Esophagus squamous epithelium (tissue), 5 donors: Measurements from ENCODE around the gene GALNT8. TPM values are rescaled to one million over a fixed set of nuclear protein-coding genes. Genes with fewer than 3 reads are reported as not detected.

Experiments
- DNase-seq: peaks from one replicate; lab custom pipeline; 2025; lab: John Stamatoyannopoulos, UW
- H3K27ac ChIP-seq, 4 donors: fragments of 200-600 bp; sonication (generic); one replicate each; pipeline ENCODE4 v1.5.1; 2016 to 2019; ENCODE audit warnings: mild to moderate bottlenecking in 1 of 4
- H3K27me3 ChIP-seq, 4 donors: fragments of 200-600 bp; sonication (generic); 1 replicate in 3 of 4; 2 replicates in 1 of 4; pipeline versions ENCODE4 v1.5.1 to v1.6.0; 2017 to 2021; ENCODE audit warnings: antibody characterized with exemption in 1 of 4
- H3K36me3 ChIP-seq, 3 donors: fragments of 200-600 bp; sonication (generic); one replicate each; pipeline ENCODE4 v1.5.1; 2016 to 2019
- H3K4me1 ChIP-seq, 3 donors: fragments of 200-600 bp; sonication (generic); one replicate each; pipeline ENCODE4 v1.5.1; 2017 to 2019
- H3K4me3 ChIP-seq, 4 donors: fragments of 200-600 bp; sonication (generic); 1 replicate in 3 of 4; 2 replicates in 1 of 4; pipeline ENCODE4 v1.5.1; 2016 to 2019; ENCODE audit warnings: mild to moderate bottlenecking in 2 of 4, moderate library complexity in 1 of 4
- H3K9me3 ChIP-seq, 3 donors: fragments of 200-600 bp; sonication (generic); one replicate each; pipeline ENCODE4 v1.5.1; 2016 to 2019
- POLR2A ChIP-seq, 4 donors: fragments of 450-650 bp; IDR thresholded peaks; one replicate each; pipeline ENCODE4 v1.6.1; 2017; ENCODE audit warnings: antibody characterized with exemption in 4 of 4, mild to moderate bottlenecking in 4 of 4, moderate library complexity in 3 of 4
- WGBS, 2 donors: methylation state at CpG; one replicate each; pipeline ENCODE4 v1.1.5; 2018; 5-methylcytosine and 5-hydroxymethylcytosine counted together
- intact Hi-C: fragments of 100-400 bp; cut with DNase I; formaldehyde crosslinking; loops from one replicate; pipeline ENCODE4 v1.15.0; 2022
- total RNA-seq, 4 donors: library from RNA; depleted of rRNA; stranded (reverse); fragments of >200 nt; gene quantifications; one replicate each; pipeline ENCODE4 v1.1.0, GENCODE V29; 2016
- TF ChIP-seq, protein P1 (sequence below), 6 experiments: fragments of 450-650 bp in 4 of 6; fragments of 200-600 bp in 2 of 6; sonication (generic) in 2 of 6; IDR thresholded peaks; one replicate each; pipeline ENCODE4 v1.5.1; 2016 to 2019; ENCODE audit warnings: antibody characterized with exemption in 6 of 6, mild to moderate bottlenecking in 4 of 6, moderate library complexity in 4 of 6
- donor health status: DM: yes; HTN: yes; CAD: no.

Gene GALNT8
- total RNA-seq, 4 donors from 2014 or later: 0.38 to 0.59 TPM; not detected in 2

DNA sequence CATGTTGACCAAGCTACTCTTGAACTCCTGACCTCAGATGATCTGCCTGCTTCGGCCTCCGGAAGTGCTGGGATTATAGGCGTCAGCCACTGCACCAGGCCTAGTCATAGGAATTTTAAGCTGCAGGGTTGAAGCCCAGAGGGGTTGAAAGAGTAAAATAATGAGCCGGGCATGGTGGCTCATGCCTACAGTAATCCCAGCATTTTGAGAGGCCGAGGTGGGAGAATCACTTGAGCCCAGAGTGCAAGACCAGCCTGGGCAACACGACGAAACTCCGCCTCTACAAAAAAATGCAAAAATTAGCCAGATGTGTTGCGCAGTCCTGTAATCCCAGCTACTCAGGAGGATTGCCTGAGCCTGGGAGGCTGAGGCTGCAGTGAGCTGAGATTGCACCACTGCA is 69.6 kb downstream of the GALNT8 start:
- Histone ChIP-seq H3K4me3 (no peak overlapping the region), H3K4me1 (no peaks in the 10 kb centered on the region), H3K36me3 (no peaks in the 10 kb centered on the region), H3K27ac (no peak overlapping the region), H3K27me3 (peaks cover 0 to 65% (median 0%) of the 10 kb centered on the region in 4 donors), H3K9me3 (peaks cover 0 to 5% (median 0%) of the 10 kb centered on the region in 3 donors)
- TF ChIP-seq, protein P1, sequence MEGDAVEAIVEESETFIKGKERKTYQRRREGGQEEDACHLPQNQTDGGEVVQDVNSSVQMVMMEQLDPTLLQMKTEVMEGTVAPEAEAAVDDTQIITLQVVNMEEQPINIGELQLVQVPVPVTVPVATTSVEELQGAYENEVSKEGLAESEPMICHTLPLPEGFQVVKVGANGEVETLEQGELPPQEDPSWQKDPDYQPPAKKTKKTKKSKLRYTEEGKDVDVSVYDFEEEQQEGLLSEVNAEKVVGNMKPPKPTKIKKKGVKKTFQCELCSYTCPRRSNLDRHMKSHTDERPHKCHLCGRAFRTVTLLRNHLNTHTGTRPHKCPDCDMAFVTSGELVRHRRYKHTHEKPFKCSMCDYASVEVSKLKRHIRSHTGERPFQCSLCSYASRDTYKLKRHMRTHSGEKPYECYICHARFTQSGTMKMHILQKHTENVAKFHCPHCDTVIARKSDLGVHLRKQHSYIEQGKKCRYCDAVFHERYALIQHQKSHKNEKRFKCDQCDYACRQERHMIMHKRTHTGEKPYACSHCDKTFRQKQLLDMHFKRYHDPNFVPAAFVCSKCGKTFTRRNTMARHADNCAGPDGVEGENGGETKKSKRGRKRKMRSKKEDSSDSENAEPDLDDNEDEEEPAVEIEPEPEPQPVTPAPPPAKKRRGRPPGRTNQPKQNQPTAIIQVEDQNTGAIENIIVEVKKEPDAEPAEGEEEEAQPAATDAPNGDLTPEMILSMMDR (IDR thresholded peaks at IDR 0.05): no peak
- TF ChIP-seq POLR2A (IDR thresholded peaks at IDR 0.05): no peak
- intact Hi-C loops: no loop called here
- DNase-seq: no peak
- WGBS, 2 donors: 88 to 91% methylated on average over 1 to 9 of the region's 9 CpGs

DNA sequence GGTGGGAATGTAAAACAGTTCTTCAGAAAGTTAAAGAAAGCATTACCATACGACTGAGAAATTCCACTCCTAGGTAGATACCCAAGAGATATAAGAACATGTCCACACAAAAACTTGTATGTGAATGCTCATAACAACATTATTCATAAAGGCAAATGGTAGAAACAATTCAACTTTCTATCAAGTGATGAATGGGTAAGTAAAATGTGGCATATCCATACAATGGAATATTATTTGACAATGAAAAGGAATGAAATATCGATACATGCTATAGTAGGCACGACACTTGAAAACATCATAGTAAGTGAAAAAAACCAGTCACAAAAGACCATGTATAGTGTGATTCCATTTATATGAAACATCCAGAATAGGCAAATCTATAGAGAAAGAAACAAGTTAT is 71.3 kb downstream of the GALNT8 start:
- TF ChIP-seq, protein P1 (IDR thresholded peaks at IDR 0.05): no peak
- no peak for TF ChIP-seq POLR2A (IDR thresholded peaks at IDR 0.05)

DNA sequence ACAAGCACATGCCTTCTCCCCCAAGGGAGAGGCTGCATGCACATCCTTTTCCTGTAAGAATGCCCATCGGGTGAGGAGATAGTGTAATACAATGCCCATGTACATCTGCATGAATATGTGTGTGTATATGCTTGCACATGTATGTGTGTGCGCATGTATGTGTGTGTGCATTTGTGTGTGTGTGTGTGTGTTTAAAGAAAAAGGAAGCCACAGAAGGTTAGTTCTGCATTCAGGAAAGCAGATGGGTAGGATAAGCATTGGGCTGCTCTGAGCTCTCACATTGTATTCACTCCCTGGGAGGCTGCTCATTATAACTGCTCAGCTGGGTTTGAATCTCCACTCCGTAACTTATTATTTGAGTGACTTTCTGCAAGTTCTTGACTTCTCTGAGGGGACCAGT is 74.3 kb downstream of the GALNT8 start:
- peaks cover 0 to 70% (median 0%) of the 10 kb centered on the region in 4 donors for H3K27me3 ChIP-seq
- WGBS, 2 donors: 74 to 79% methylated on average over 3 of the region's 3 CpGs

More for the DNA sequence above, 71.3 kb downstream of the GALNT8 start:
- Histone ChIP-seq H3K36me3 (no peaks in the 10 kb centered on the region), H3K27me3 (peaks cover 0 to 65% (median 0%) of the 10 kb centered on the region in 4 donors), H3K4me3 (no peak overlapping the region), H3K4me1 (no peaks in the 10 kb centered on the region), H3K9me3 (peaks cover 0 to 5% (median 0%) of the 10 kb centered on the region in 3 donors), H3K27ac (no peak overlapping the region)
- intact Hi-C loops: no loop called here
- no peak for DNase-seq
- WGBS, 2 donors: 90 to 93% methylated on average over 3 of the region's 3 CpGs

DNA sequence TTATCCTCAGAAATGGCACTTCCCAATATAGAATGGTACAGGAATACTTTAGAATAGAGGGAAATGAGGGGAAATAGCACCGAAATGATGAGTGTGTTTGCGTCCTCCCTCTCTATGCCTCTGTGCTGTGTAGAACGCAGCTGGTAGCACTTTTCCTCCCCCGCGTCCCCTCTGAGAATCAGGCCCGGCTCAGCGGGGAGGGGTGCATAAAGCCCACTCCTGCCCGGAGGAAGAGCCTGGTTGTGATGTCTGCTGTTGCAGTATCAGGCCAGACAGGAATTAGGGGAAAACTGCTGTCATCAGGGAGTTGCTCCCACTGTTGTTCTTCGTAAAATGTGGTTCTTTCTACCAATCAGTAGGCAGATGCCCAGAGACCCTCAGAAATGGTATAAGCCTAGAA is 76.0 kb downstream of the GALNT8 start:
- no peak for DNase-seq

More for the DNA sequence above, 74.3 kb downstream of the GALNT8 start:
- intact Hi-C loops: no loop called here
- Histone ChIP-seq H3K36me3 (no peaks in the 10 kb centered on the region), H3K9me3 (peaks cover 0 to 5% (median 0%) of the 10 kb centered on the region in 3 donors), H3K4me1 (no peaks in the 10 kb centered on the region), H3K4me3 (no peak overlapping the region), H3K27ac (no peak overlapping the region)
- no peak for DNase-seq
- TF ChIP-seq, protein P1 (IDR thresholded peaks at IDR 0.05): no peak
- TF ChIP-seq POLR2A (IDR thresholded peaks at IDR 0.05): no peak

More for the DNA sequence above, 76.0 kb downstream of the GALNT8 start:
- TF ChIP-seq POLR2A (IDR thresholded peaks at IDR 0.05): no peak
- TF ChIP-seq, protein P1 (IDR thresholded peaks at IDR 0.05): no peak
- no peaks in the 10 kb centered on the region for H3K4me1 ChIP-seq
- H3K27ac ChIP-seq: no peak overlapping the region
- H3K9me3 ChIP-seq: peaks cover 0 to 5% (median 0%) of the 10 kb centered on the region in 3 donors
- no peak overlapping the region for H3K4me3 ChIP-seq
- H3K27me3 ChIP-seq: peaks cover 0 to 84% (median 0%) of the 10 kb centered on the region in 4 donors
- 60 to 66% methylated on average over 3 to 5 of the region's 9 CpGs for WGBS, 2 donors
- H3K36me3 ChIP-seq: no peaks in the 10 kb centered on the region
- intact Hi-C loops: no loop called here
